Stomach (tissue), 4 donors: ENCODE data around the gene RNF19B.

Experiments used
- EP300 ChIP-seq: sonication (generic); formaldehyde crosslinking; IDR thresholded peaks from one replicate; pipeline ENCODE4 v1.6.1; 2017; ENCODE audit warnings: antibody characterized with exemption
- POLR2AphosphoS5 ChIP-seq, 3 donors: sonication (generic); formaldehyde crosslinking; IDR thresholded peaks; one replicate each; pipeline ENCODE4 v1.6.1; 2016; ENCODE audit warnings: antibody characterized with exemption in 3 of 3
- TF ChIP-seq, protein P1 (sequence below), 7 experiments: fragments of 450-650 bp in 4 of 7; fragments of 200-600 bp in 3 of 7; sonication (generic) in 3 of 7; IDR thresholded peaks; one replicate each; pipeline ENCODE4 v1.5.1; 2016 to 2019; ENCODE audit warnings: antibody characterized with exemption in 7 of 7, control low read depth in 2 of 7, mild to moderate bottlenecking in 1 of 7

DNA sequence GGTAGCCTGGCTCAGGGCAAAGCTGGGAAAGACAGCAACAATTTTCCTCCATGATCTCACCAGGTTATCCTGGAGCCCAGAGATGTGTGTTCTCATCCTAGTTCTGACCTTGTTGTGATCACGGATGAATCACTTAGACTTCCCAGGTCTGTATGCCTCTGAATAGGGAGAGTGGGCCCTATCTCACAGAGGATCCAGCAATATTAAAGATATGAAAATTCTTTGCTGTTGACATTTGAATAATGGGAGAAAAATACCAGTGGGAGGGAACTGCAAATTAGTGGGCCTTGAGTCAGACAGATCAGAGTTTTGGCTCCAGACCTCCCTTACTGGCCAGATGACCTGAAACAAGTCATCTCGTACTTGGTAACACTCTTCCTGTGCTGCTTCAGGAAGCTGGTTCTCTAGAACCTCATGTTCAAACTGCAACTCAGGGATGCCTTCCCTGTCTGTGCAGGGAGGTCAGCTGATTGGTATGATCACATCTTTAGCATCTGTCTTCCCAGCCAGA, 32.8 kb upstream of the RNF19B start:
- TF ChIP-seq, protein P1, sequence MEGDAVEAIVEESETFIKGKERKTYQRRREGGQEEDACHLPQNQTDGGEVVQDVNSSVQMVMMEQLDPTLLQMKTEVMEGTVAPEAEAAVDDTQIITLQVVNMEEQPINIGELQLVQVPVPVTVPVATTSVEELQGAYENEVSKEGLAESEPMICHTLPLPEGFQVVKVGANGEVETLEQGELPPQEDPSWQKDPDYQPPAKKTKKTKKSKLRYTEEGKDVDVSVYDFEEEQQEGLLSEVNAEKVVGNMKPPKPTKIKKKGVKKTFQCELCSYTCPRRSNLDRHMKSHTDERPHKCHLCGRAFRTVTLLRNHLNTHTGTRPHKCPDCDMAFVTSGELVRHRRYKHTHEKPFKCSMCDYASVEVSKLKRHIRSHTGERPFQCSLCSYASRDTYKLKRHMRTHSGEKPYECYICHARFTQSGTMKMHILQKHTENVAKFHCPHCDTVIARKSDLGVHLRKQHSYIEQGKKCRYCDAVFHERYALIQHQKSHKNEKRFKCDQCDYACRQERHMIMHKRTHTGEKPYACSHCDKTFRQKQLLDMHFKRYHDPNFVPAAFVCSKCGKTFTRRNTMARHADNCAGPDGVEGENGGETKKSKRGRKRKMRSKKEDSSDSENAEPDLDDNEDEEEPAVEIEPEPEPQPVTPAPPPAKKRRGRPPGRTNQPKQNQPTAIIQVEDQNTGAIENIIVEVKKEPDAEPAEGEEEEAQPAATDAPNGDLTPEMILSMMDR (IDR thresholded peaks at IDR 0.05), result no peak
- TF ChIP-seq POLR2AphosphoS5 (IDR thresholded peaks at IDR 0.05), result no peak
- TF ChIP-seq EP300, result no peak
